GM19467 (cell line): ENCODE measurements around the gene SPATA45.
"Not testable (repeated sequence)": the region's sequence is repeated elsewhere in the genome, so short reads cannot be mapped to it uniquely, and the experiment has no call there.

Source experiments
- ATAC-seq: cut with Tn5 transposase; IDR thresholded peaks from one replicate; pipeline ENCODE4 v1.9.1; 2021; ENCODE audit warnings: mild to moderate bottlenecking, moderate library complexity; ENCODE audit not compliant: unreplicated experiment

The SPATA45 gene

DNA sequence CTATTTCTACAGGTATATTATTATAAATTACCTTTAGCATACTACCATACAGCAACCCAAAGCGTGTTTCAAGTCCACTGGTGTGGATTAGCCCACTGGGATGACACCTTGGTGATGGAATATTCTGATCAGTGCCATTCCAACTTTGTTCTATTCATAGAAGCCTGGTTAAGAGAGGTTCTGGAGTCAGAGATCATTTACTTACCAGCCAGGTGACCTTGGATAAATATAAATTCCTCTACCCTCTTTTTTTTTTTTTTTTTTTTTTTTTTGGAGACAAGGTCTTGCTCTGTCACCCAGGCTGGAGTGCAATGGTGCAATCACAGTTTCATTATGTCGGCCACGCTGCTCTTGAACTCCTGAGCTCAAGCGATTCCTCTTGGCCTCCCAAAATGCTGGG is at the start of gene SPATA45:
SPATA45 (minus strand) TSS at position 101 of the 400 bp plus-strand sequence. CDS start 11,500 bp downstream, outside the sequence.
- no peak for ATAC-seq

DNA sequence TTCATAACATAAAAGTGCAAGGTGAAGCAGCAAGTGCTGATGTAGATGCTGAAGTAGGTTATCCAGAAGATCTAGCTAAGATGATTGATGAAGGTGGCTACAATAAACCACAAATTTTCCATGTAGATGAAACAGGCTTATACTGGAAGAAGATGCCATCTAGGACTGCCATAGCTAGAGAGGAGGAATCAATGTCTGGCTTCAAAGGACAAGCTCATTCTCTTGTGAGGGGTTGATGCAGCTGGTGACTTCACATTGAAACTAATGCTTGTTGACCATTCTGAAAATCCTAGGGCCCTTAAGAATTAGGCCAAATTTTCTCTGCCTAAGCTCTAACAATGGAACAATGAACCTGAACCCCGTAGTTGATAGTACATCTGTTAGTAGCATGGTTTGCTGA is 44.7 kb upstream of the SPATA45 start:
- no peak for ATAC-seq

DNA sequence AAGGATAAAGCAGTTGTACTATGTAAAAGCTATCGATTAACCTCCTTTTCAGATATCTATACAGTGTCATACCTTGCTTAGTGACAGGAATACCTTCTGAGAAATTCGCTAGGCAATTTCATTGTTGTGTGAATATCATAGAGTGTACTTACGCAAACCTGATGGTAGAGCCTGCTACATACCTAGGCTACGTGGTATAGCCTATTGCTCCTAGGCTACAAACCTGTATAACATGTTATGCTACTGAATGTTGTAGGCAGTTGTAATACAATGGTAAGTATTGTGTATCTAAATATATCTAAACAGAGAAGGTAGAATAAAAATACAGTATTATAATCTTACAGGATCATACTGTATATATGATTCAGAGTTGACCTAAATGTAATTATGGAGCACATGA is 37.1 kb upstream of the SPATA45 start:
- no peak for ATAC-seq

GRCh38 chr1:212879947-212880690 is 32.7 kb upstream of the SPATA45 start:
- ATAC-seq, result no peak

DNA sequence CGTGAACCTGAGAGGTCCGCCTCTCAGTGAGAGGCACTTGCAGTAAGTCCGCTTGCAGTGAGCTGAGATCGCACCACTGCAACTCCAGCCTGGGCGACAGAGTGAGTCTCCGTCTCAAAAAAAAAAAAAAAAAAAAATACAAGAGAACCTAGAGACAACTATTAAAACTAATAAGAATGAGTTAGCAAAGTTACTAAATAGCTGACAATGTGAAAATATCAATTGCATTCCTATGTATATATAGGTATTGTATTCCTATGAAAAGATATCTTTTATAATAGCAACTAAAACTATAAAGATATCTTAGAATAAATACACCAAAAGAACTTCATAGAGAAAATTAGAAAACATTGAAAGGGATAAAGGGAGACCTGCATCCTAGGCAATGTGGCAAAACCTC is 31.0 kb upstream of the SPATA45 start:
- no peak for ATAC-seq

DNA sequence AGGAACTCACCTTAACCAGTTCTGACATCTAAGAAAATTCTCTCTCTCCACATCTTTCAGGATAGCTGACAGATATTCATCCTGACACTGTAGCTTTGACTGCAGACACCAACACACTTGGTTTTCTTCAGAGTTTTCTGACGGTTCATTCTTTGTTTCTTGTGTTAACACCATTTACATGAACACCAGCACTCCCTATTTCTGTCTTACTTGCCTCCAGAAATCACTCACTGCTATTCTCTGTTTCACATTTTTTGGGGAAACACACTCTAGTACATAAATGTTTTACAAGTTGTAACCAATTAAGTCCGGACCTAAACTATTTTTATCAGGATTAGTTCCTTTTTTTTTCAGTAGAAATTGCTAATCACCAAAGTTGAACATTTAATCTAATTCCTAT is 26.1 kb upstream of the SPATA45 start:
- ATAC-seq, result peak; percentile 81

- ATAC-seq, result no peak
Measured at GRCh38 chr1:212871976-212872375, 24.5 kb upstream of the SPATA45 start.

DNA sequence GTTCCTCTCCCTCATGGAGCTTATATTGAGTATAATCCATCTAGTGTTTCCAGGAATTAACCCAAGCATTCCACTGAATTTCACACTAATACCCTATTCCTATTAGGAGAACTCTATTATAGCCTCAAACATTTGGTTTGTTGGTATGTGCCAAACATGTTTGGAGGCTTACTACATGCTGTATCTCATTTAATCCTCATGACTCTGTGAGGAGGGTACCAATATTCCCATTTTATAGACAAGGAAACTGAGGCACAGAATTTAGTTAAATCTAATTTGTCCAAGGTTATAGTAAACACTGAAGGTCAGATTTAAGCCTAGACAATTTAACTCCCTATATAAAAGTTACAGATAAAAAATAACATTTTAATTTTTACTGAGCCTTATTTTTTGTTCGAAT is 19.7 kb upstream of the SPATA45 start:
- no peak for ATAC-seq

- ATAC-seq, result no peak
Measured at GRCh38 chr1:212864201-212864600, 16.8 kb upstream of the SPATA45 start.

GRCh38 chr1:212863345-212863744 is 15.9 kb upstream of the SPATA45 start:
- ATAC-seq, result not testable (repeated sequence)

- no peak for ATAC-seq
Measured at GRCh38 chr1:212862111-212862690, 14.8 kb upstream of the SPATA45 start.

DNA sequence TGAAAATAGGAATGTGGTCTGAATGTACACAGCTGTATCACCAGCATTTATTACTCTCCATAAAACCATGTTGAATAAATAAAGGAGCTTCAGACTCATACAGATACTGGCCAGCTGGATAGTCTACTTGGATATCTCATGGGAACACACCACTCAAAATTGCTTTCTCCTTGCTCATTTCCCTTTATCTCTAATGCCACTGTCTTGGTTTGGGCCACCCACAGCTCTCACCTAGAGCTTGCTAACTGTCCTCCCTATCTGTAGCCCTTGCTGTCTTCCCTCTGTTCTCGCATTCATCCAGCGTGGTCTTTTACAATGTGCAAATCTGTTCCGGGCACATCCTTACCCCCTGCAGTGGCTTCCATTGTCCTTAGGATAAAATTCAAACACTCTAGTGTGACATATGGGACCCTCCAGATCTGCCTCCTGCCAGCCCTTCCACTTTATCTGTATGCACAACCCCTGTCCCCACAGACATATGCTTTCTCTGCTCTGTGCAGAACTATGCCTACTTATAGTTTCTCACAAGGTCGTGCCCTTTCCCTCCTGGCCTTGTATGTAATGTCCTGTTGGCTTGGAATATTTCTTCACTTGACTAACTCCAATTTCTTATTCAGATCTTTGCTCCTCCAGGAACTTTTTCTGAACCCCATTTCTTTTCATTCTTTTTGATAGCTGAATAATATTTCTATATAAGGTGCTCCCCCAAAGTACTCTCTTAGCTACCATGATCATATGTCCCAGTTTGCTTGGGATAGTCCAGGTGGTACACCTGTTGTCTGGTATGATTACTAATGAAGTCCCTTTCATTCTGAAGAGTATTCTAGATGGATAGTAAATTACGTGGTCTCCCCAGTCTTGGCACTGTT is 13.5 kb upstream of the SPATA45 start:
- no peak for ATAC-seq

DNA sequence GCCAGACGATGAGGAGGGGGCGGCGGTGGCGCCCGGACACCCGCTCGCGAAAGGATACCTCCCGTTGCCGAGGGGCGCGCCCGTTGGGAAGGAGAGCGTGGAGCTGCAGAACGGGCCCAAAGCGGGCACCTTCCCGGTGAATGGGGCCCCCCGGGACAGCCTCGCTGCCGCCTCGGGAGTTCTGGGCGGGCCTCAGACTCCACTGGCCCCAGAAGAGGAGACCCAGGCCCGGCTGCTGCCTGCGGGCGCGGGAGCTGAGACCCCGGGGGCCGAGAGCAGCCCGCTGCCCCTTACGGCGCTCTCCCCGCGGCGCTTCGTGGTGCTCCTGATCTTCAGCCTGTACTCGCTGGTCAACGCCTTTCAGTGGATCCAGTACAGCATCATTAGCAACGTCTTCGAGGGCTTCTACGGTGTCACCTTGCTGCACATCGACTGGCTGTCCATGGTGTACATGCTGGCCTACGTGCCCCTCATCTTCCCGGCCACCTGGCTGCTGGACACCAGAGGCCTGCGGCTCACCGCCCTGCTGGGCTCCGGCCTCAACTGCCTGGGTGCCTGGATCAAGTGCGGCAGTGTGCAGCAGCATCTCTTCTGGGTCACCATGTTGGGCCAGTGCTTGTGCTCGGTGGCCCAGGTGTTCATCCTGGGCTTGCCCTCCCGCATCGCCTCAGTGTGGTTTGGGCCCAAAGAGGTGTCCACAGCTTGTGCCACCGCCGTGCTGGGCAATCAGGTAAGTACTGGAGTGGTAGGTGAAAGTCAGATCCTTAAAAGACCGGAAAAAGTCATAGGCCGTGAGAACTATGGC is 11.2 kb upstream of the SPATA45 start:
- peak; percentile 14 for ATAC-seq

GRCh38 chr1:212857992-212858460 is 10.6 kb upstream of the SPATA45 start, which contains the start of gene FLVCR1:
Gene FLVCR1 (plus strand): TSS chr1:212858275. CDS start chr1:212858453, 178 bp downstream.
- peak; percentile 97 for ATAC-seq

- ATAC-seq, result no peak
Measured at GRCh38 chr1:212856755-212857154, 9.3 kb upstream of the SPATA45 start.

DNA sequence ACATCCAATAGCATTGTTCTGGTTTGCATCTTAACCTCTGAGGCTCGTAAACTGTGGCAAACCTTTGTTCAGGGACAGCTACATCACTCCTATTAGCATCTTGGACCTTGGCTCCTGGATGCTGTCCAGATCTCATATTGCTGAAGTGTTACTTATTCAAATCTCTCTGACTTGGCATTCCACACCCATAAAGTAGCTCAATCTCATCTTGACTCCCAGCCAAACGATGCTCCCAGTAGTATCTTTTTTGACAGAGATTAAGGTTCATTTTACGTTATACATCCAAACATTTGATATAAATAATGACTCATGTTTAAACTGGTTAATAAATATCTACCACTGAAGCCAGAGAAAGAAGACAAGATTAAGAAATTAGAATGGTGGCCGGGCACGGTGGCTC is 6.2 kb upstream of the SPATA45 start:
- no peak for ATAC-seq

GRCh38 chr1:212852105-212852688 is 4.7 kb upstream of the SPATA45 start:
- no peak for ATAC-seq

DNA sequence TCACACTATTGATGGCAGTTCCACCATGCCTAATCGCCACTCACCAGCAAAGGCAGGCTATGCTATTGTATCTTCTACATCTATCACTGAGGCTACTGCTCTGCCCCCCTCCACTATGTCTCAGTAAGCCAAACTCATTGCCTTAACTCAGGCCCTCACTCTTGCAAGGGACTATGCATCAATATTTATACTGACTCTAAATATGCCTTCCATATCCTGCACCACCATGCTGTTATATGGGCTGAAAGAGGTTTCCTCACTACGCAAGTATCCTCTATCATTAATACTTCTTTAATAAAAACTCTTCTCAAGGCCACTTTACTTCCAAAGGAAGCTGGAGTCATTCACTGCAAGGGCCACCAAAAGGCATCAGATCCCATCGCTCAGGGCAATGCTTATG is 2.9 kb downstream of the SPATA45 start:
- ATAC-seq, result not testable (repeated sequence)

GRCh38 chr1:212838145-212838544 is 9.3 kb downstream of the SPATA45 start:
- no peak for ATAC-seq
